OCI-LY7 (cell line): ENCODE data around the gene PDZRN3.

ENCODE experiments used
- EZH2phosphoT487 ChIP-seq: fragments of 200-600 bp; sonication (generic); IDR thresholded peaks from 2 replicates; pipeline ENCODE4 v1.6.1; 2018; ENCODE audit warnings: low read depth, borderline replicate concordance, mild to moderate bottlenecking, mixed run types, antibody characterized with exemption, low read length, moderate library complexity, mixed read lengths
- TF ChIP-seq, protein P1 (sequence below): fragments of 200-600 bp; sonication (generic); conservative IDR thresholded peaks from 2 replicates; pipeline ENCODE4 v1.5.1; 2014; ENCODE audit warnings: mild to moderate bottlenecking, antibody characterized with exemption, low read length, moderate library complexity, mixed read lengths

GRCh38 chr3:73669260-73669659 lies 44.5 kb upstream of the PDZRN3 start:
- TF ChIP-seq, protein P1, sequence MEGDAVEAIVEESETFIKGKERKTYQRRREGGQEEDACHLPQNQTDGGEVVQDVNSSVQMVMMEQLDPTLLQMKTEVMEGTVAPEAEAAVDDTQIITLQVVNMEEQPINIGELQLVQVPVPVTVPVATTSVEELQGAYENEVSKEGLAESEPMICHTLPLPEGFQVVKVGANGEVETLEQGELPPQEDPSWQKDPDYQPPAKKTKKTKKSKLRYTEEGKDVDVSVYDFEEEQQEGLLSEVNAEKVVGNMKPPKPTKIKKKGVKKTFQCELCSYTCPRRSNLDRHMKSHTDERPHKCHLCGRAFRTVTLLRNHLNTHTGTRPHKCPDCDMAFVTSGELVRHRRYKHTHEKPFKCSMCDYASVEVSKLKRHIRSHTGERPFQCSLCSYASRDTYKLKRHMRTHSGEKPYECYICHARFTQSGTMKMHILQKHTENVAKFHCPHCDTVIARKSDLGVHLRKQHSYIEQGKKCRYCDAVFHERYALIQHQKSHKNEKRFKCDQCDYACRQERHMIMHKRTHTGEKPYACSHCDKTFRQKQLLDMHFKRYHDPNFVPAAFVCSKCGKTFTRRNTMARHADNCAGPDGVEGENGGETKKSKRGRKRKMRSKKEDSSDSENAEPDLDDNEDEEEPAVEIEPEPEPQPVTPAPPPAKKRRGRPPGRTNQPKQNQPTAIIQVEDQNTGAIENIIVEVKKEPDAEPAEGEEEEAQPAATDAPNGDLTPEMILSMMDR = no peak
- no peak for TF ChIP-seq EZH2phosphoT487
